Stimulated activated CD4-positive, alpha-beta T cell treated with anti-CD3 and anti-CD28 coated beads, TNF-alpha, amount 100 ng/mL, for 4 hours (primary cell): ENCODE data around the gene ACOT8.
"Not testable (repeated sequence)": the region's sequence is repeated elsewhere in the genome, so short reads cannot be mapped to it uniquely, and the experiment has no call there.

Experiments
- DNase-seq, 3 experiments: peaks; one replicate each; pipeline ENCODE4 v3.0.0-alpha.2; 2020; ENCODE audit warnings: low read depth in 3 of 3

ACOT8 gene

DNA sequence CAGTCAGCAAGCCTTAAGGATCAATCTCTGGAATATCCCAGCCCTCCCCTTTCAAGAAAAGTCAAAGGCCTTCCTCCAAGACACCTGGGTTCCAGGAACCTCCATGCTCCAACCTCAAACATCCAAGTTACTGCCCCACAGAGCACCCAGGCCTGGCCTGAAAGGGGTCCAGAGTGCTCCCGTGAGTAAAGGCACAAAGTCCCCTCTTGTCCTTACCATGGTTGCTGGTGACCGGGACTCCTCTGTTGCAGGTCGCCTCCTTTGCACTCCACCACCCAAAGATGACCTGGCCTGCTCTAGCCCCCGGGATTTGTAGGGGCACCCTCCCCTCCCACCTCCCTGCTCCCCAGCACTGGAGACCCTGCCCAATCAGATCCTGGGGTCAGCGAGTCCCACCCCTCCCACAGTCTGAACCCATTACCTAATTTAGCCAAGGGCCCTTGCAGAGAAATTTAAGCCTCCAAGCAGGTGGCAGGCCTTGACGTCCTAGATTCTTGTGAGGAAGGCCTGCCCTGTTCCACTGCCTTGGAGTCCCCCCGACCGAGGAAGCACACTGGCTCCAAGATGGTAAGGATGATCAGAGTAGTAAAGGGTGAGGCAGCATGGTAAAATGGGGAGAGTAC lies 30.1 kb downstream of the ACOT8 start, which contains the start of gene TNNC2:
Gene TNNC2 (minus strand): TSS at position 283 of the 623 bp plus-strand sequence. CDS start 64 bp downstream, at position 219.
- DNase-seq, result no peak

DNA sequence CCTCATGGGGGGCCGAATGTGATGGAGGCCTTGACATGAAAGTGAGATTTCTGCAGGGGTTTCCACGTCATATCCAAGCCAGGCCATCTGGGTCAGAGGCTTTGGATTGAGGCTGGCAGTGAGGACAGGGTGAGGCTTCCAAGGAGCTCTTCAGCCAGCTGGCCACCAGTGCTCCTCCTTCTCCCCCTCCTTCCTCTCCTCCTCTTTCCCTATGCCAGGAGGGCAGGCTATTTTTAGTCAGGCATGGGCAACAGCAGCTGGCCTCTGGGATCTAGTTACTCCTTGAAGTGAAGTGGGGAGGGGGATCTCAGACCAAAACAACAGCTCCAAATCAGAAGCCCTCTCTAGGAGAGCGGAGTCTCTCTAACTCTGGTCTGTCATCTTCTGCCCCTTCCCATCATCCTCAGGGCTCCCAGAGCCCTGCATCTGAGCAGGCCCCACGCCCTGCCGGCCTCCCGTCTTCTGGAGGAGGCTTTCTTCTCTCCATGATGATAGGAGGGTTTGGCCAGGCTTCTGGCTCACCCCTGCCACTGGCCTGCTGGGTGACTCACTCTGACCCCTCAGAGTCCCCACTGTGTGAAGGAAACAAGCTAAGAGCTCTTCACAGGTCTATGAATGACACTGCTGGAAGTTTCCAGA lies 30.7 kb downstream of the ACOT8 start:
- no peak for DNase-seq

GRCh38 chr20:45823949-45824835 lies 33.0 kb downstream of the ACOT8 start:
- peak in 2 of 3 experiments; percentile 29 to 32 for DNase-seq

GRCh38 chr20:45822857-45823256 lies 34.3 kb downstream of the ACOT8 start:
- no peak for DNase-seq

DNA sequence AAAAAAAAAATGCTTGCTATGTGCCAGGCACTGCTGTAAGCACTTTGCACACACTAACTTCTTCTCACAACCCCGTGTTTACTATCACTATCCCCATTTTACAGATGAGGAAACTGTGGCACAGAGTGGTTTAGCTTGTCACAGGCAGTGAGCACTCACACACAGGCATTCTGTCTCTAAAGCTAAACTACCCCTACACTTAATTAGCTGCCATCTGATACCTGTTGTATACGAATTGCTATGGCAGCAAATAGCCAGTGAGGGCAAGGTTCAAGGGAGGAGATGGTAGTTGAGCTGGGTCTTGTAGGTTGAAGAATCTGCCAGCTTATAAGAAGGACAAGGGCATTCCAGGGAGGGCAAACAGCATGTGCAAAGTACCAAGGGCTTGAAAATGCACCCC lies 35.2 kb downstream of the ACOT8 start:
- DNase-seq, result no peak

DNA sequence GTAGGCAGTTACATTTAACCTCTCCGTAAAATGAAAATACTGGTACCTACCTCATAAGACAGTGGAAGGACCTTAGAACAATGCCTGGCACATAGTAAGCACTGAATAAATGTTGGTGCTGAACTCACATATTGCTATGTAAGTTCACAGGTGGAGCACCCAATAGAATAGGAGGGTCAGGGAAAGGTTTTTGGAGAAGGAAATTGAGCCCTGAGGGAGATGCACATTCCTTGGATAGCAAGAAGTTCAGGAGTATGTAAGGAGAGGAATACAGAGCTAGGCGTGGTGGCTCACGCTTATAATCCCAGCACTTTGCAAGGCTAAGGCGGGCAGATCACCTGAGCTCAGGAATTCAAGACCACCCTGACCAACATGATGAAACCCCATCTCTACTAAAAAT lies 37.7 kb downstream of the ACOT8 start:
- no peak for DNase-seq

DNA sequence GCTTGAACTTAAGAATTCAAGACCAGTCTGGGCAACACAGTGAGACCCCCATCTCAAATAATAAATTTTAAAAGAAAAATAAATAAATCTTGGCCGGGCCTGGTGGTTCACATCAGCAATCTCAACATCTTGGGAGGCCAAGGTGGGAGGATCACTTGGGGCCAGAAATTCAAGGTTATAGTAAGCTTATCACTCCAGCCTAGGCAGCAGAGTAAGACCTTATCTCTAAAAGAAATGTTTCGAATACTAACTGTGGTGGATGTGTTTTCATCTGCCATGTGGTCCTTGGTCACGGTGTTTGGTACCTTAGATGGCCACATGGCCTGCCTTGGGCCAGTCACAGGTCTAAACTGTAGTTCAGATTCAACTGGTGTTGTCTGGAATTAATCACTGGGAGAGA lies 39.0 kb downstream of the ACOT8 start:
- no peak for DNase-seq

GRCh38 chr20:45817376-45818194 lies 39.6 kb downstream of the ACOT8 start:
- DNase-seq, result no peak

DNA sequence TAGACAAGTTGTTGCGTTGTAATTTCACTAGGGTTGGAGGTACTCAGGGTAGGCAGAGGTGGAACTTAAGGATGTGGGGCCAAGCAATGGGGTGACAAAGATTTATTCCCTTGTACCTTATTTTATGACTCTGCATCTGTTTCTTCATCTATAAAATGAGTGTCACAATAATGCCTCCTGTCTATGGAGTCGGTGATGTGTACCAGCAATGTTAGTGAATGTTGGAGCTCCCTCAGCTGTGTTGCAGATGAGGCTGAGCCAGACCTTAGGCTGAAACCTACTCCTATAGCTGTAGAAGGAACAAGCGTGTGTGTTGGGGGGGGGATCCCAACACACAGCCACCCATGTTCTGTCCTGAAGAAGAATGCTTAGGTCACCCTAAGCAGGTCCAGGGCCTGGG lies 40.2 kb downstream of the ACOT8 start:
- DNase-seq, result no peak

DNA sequence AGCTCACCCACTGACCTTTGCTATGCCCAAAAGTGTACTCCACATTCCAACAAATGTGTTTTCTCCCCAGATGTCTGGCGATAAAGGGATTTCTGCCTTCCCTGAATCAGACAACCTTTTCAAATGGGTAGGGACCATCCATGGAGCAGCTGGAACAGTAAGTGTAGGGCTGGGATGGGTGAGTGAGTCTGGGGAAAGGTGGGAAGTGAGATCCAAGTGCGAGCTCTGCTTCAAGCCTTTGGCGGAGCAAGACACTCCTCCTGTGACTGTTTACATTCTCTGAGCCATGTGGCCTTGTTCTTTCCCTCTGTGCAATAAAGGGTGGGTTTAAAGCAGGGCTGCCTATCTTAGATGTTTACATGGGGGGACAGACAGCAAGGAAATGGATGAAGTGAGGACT lies 42.9 kb downstream of the ACOT8 start:
- DNase-seq, result no peak

- no peak for DNase-seq
Observed at GRCh38 chr20:45813489-45813888, 43.7 kb downstream of the ACOT8 start.

GRCh38 chr20:45813006-45813340 lies 44.2 kb downstream of the ACOT8 start:
- DNase-seq, result no peak

GRCh38 chr20:45812157-45813005 lies 44.8 kb downstream of the ACOT8 start, which contains the start of gene UBE2C:
UBE2C (plus strand) TSS chr20:45812644; CDS start chr20:45812696, 52 bp downstream.
- peak; percentile 76 to 90 (median 88) for DNase-seq

DNA sequence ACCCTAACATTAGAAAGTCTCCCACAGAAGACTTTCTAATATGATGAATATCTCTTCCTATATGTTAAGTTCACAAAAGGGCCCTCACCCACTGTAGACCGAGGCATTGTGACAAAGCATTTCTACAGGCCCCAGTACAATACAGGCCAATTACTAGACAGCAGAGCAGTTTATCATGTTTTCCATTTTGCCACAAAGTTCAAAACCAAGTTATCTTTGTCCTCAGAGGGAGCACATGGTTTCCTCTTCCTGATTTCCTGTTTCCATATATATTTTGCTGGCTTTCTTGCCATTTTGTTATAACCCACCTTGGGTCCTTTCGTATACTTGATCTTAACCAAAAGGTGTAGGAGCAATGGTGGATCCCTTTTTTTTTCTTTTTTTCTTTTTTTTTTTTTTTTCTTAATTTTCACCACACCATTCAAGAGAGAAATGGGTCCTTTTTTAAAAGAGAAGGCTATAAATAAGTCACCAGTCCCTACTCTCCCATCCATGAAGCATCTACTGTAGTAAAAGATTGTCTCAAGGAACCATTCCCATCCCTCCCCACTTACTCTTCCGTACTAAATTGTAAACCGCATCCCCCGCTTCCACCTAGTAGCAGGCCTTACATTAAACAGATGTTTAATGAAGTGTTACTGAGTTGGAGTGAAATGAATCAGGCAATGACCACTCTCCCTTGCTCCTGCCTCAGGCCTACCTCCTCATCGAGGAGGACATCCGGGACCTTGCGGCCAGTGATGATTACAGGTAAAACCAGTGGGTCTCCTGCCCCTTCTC lies 46.8 kb downstream of the ACOT8 start:
- DNase-seq, result no peak

DNA sequence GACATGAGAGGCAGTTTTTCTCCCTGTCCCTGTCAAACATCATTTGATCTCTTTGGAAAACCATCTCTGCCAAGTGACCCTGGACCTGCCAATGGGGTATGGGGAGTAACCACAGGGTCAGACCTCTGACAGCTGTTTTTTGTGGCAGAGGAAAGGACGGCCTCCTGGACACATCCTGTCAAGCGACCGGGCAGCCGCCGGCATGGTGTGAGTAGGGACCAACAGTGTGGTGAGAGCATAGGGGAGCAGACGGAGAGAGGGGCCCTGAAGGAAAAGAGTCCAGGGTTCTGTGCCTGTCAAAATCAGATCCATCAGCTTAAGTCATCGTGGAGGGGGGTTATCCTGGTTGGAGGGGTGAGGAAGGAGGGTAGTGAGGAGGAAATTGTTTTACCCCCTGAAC lies 55.3 kb downstream of the ACOT8 start:
- DNase-seq, result no peak

DNA sequence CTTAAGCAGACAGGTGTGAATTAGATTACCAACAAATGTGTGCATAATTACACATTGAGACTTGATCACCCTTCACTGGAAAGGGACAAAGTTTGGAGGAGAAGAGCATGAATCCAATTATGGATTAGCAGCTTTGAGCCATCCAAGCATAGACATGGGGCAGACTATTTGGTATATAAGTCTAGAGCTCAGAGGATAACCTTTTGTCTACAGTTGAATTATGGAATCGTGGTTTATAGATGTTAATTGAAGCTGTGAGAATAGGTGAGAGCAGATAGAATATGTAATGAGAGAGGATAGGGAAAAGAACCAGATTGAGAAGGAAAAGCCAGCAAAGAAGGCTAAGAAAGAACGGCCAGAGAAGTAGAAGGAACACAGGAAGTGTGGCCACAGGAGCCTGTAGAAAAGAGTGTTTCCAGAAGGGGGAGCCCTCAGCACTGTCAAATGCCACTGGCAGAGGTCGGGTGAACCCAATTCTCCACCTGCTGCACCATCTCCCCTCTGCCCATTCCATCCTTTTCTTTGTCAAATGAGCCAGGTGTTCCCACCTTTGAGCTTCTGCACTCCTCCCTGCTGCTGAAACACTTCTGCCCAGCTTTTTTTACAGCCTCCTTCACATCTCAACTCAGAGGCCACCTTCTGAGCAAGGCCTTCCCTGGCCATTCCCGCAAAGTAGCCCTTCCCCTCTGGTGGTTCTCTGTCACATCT lies 58.1 kb downstream of the ACOT8 start:
- peak in 2 of 3 experiments; percentile 39 to 40 for DNase-seq

DNA sequence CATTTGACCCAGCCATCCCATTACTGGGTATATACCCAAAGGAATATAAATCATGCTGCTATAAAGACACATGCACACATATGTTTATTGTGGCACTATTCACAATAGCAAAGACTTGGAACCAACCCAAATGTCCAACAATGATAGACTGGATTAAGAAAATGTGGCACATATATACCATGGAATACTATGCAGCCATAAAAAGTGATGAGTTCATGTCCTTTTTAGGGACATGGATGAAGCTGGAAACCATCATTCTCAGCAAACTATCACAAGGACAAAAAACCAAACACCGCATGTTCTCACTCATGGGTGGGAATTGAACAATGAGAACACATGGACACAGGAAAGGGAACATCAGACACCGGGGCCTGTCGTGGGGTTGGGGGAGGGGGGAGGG lies 59.2 kb downstream of the ACOT8 start:
- not testable (repeated sequence) for DNase-seq

DNA sequence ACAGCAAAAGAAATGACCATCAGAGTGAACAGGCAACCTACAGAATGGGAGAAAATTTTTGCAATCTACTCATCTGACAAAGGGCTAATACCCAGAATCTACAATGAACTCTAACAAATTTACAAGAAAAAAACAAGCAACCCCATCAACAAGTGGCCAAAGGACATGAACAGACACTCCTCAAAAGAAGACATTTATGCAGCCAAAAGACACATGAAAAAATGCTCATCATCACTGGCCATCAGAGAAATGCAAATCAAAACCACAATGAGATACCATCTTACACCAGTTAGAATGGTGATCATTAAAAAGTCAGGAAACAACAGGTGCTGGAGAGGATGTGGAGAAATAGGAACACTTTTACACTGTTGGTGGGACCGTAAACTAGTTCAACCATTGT lies 59.7 kb downstream of the ACOT8 start:
- not testable (repeated sequence) for DNase-seq

DNA sequence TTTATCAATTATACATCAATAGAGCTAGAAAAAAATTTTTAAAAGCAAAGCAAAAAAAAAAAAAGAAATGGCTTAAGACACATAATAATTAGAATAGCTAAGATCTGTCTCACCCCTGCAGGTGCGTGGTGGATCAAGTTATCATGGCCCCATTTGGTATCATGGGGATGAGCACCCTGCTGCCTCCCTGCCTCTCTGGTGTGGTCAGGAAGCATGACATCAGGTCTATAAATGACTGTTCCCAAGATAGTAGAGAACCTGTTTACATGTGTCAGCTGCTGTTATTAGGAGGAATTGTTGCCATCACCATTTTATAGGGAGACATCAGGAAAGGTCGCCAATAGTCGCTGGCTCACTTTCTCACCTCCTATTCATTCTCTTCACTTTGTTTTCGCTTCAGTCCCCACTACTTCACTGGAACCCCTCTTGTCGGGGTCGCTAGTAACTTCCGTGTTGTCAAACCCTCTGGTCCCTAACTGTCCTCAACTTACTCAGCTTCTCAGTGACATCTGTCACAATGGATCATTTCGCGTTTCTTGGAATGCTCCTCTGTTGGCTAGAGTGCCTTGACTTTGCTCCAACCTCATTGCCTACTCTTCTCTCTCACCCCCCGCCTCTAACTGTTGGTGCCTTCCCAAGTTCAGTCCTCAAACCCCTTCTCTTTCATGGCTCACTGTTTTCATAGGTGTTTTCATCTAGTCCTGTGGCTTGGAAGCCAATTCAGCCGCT lies 60.7 kb downstream of the ACOT8 start:
- DNase-seq, result no peak
